Adrenal gland (tissue), 12 donors: Measurements from ENCODE around the gene PDGFRA. TPM values are rescaled to one million over a fixed set of nuclear protein-coding genes. Genes with fewer than 3 reads are reported as not detected.
A peak's percentile ranks its signal among the peaks of the same experiment; 100 is the strongest.

Experiments
- DNase-seq, 7 donors: peaks; one replicate each; pipeline ENCODE4 v3.0.0-alpha.2; 2019 to 2020
- H3K27ac ChIP-seq, 5 donors: fragments of 200-600 bp; sonication (generic) in 4 of 5; 1 replicate in 3 of 5; 2 replicates in 2 of 5; pipeline versions ENCODE4 v1.5.1 to v1.8.0; 2016 to 2020; ENCODE audit warnings: mild to moderate bottlenecking in 1 of 5
- H3K27me3 ChIP-seq: fragments of 200-600 bp; 2 replicates; pipeline ENCODE4 v1.8.0; 2021
- H3K36me3 ChIP-seq, 2 donors: fragments of 200-600 bp; replicated peaks in 1 of 2; 1 replicate in 1 of 2; 2 replicates in 1 of 2; pipeline versions ENCODE4 v1.5.1 to v1.8.0; 2018 to 2022
- H3K4me1 ChIP-seq, 2 donors: fragments of 200-600 bp; replicated peaks in 1 of 2; 1 replicate in 1 of 2; 2 replicates in 1 of 2; pipeline versions ENCODE4 v1.5.1 to v1.8.0; 2018 to 2021
- H3K4me3 ChIP-seq, 4 donors: fragments of 200-600 bp; sonication (generic) in 3 of 4; one replicate each; pipeline ENCODE4 v1.5.1; 2016 to 2018
- H3K9me3 ChIP-seq, 3 donors: fragments of 200-600 bp; sonication (generic) in 1 of 3; replicated peaks in 1 of 3; 1 replicate in 2 of 3; 2 replicates in 1 of 3; pipeline versions ENCODE4 v1.5.1 to v1.8.0; 2016 to 2021
- CTCF ChIP-seq, 6 experiments: fragments of 450-650 bp in 4 of 6; fragments of 200-600 bp in 2 of 6; sonication (generic) in 1 of 6; IDR thresholded peaks; 1 replicate in 5 of 6; 2 replicates in 1 of 6; pipeline versions ENCODE4 v1.5.1 to v1.8.0; 2016 to 2021; ENCODE audit warnings: antibody characterized with exemption in 6 of 6, mild to moderate bottlenecking in 2 of 6, moderate library complexity in 1 of 6
- POLR2A ChIP-seq, 2 donors: fragments of 450-650 bp; IDR thresholded peaks; one replicate each; pipeline ENCODE4 v1.6.1; 2017; ENCODE audit warnings: antibody characterized with exemption in 2 of 2, mild to moderate bottlenecking in 2 of 2, moderate library complexity in 1 of 2
- WGBS, 4 donors: extraction: QIAGEN DNeasy Blood & Tissue Kit in 2 of 4; methylation state at CpG; one replicate each; pipeline versions ENCODE4 v1.1.5 to v1.1.7; 2013 to 2017; 5-methylcytosine and 5-hydroxymethylcytosine counted together
- intact Hi-C, 2 donors: fragments of 100-400 bp; cut with DNase I; formaldehyde crosslinking; loops; one replicate each; pipeline versions ENCODE4 v1.14.1 to v1.15.0; 2022 to 2023
- polyA plus RNA-seq, 3 donors: library from polyadenylated mRNA; stranded (reverse); fragments of 200-250 nt in 2 of 3; fragments of 350-450 nt in 1 of 3; fragmentation: Illumina TruSeq in 1 of 3; extraction: RNeasy Lipid Tissue Mini Kit (QIAGEN cat#74804) in 1 of 3; gene quantifications; one replicate each; pipeline ENCODE4 v1.2.3, GENCODE V29; 2013 to 2014
- total RNA-seq, 9 donors: library from RNA; depleted of rRNA in 4 of 9; stranded (reverse); fragments of >200 nt in 4 of 9; fragments of 120-200 nt in 1 of 9; fragmentation: NEBNext Ultra II Directional in 1 of 9; extraction: Animal tissue kit (Norgen Biotek cat#: 25700) in 1 of 9; gene quantifications; one replicate each; pipeline versions ENCODE4 v1.1.0 to v1.2.4, GENCODE V29; 2013 to 2023
- donor health status: healthy with polysubstance abuse.
- donor health status: Bipolar disorder and iron deficiency.
- donor health status: DM: yes; HTN: yes; CAD: no.
- donor health status: DM: no; HTN: no; CAD: no.
- donor health status: DM: no; HTN: no; CAD: no.
- donor health status: DM: yes; HTN: yes; CAD: no.

The PDGFRA gene
- total and polyA plus RNA-seq, 12 donors = 14.5 to 182 (median 90.9) TPM

DNA sequence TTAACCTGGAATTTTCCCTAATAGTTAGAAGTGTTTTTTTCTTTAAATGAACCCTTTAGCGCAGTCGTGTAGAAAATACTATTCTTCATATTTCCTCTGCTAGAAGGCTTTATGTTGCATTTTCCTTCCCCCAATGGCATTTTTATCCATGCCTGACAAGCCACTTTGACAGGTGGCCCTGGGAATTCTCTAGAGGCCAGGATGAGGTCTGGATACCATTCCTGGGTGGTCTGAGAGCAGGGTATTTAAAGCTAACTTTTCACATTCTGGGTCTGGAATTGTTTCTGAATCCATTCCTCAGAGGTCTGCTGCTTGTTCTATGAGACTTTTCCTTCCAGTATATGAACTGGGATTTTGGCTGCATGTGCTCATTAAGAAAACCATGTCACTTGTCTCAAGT, 31.2 kb upstream of the PDGFRA start:
- intact Hi-C loops = no loop called here
- H3K27me3 ChIP-seq = no peaks in the 10 kb centered on the region
- no peak overlapping the region for H3K4me3 ChIP-seq
- H3K4me1 ChIP-seq = no peaks in the 10 kb centered on the region
- no peaks in the 10 kb centered on the region for H3K36me3 ChIP-seq
- no peaks in the 10 kb centered on the region for H3K9me3 ChIP-seq
- DNase-seq = no peak
- 84 to 93% (median 88%) methylated on average over 2 of the region's 2 CpGs for WGBS, 4 donors
- no peak overlapping the region for H3K27ac ChIP-seq
- TF ChIP-seq POLR2A (IDR thresholded peaks at IDR 0.05) (no peak), CTCF (IDR thresholded peaks at IDR 0.05) (no peak)

- no peaks in the 10 kb centered on the region for H3K27me3 ChIP-seq
- TF ChIP-seq POLR2A (IDR thresholded peaks at IDR 0.05) (no peak), CTCF (IDR thresholded peaks at IDR 0.05) (no peak)
These were observed 29.2 kb upstream of the PDGFRA start for GRCh38 chr4:54199919-54200318.

DNA sequence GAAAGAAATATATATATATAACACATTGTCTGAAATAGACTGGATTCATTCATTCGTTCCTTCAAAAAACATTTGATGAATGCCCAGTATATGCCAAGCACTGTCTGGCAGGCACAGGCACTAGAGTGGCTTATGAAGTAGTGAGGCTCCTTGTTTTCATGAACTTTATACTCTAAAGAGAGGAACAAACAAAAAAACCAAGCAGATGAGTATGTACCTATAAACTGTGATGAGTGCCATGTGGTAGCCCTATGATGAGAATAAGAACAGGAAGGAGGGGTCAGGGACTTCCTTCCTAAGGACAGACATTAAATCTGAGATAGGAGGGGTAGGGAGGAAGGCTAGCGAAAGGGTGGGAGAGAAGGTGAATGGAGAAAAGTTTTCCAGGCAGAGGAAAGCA, 19.5 kb upstream of the PDGFRA start:
- intact Hi-C loops = no loop called here
- 75 to 89% (median 81%) methylated on average over 2 of the region's 2 CpGs for WGBS, 4 donors
- no peaks in the 10 kb centered on the region for H3K4me1 ChIP-seq
- H3K36me3 ChIP-seq = no peaks in the 10 kb centered on the region
- no peak for TF ChIP-seq CTCF (IDR thresholded peaks at IDR 0.05)
- no peak for TF ChIP-seq POLR2A (IDR thresholded peaks at IDR 0.05)
- no peak overlapping the region for H3K27ac ChIP-seq
- no peak overlapping the region for H3K4me3 ChIP-seq
- peaks cover 6% of the 10 kb centered on the region for H3K27me3 ChIP-seq
- no peak for DNase-seq
- H3K9me3 ChIP-seq = no peaks in the 10 kb centered on the region

More at GRCh38 chr4:54199919-54200318, 29.2 kb upstream of the PDGFRA start:
- intact Hi-C loops = no loop called here
- WGBS, 4 donors = 89 to 94% (median 91%) methylated on average over 5 of the region's 5 CpGs
- Histone ChIP-seq H3K36me3 (no peaks in the 10 kb centered on the region), H3K4me3 (no peak overlapping the region), H3K4me1 (no peaks in the 10 kb centered on the region), H3K27ac (no peak overlapping the region), H3K9me3 (no peaks in the 10 kb centered on the region)
- DNase-seq = no peak

GRCh38 chr4:54213001-54213400, 16.1 kb upstream of the PDGFRA start:
- intact Hi-C loops = no loop called here
- Histone ChIP-seq H3K4me3 (no peak overlapping the region), H3K36me3 (no peaks in the 10 kb centered on the region), H3K27me3 (peaks cover 6% of the 10 kb centered on the region), H3K27ac (peak overlapping the region in 1 of 5 donors; percentile 2), H3K9me3 (no peaks in the 10 kb centered on the region), H3K4me1 (no peaks in the 10 kb centered on the region)
- no peak for TF ChIP-seq CTCF (IDR thresholded peaks at IDR 0.05)
- no peak for TF ChIP-seq POLR2A (IDR thresholded peaks at IDR 0.05)
- no peak for DNase-seq
- 53 to 57% (median 55%) methylated on average over 3 of the region's 3 CpGs for WGBS, 4 donors
